Glutamatergic neuron (in vitro differentiated cells): ENCODE data around the gene SORT1. TPM values are rescaled to one million over a fixed set of nuclear protein-coding genes. Genes with fewer than 3 reads are reported as not detected.
"Not testable (repeated sequence)": the region's sequence is repeated elsewhere in the genome, so short reads cannot be mapped to it uniquely, and the experiment has no call there.

Source experiments
- DNase-seq: peaks from one replicate; pipeline ENCODE4 v3.0.0; 2022
- H3K27ac Mint-ChIP-seq: one replicate; pipeline ENCODE4 v1.8.0; 2020; ENCODE audit warnings: mild to moderate bottlenecking, mixed read lengths, inconsistent platforms; ENCODE audit not compliant: unreplicated experiment
- H3K27me3 Mint-ChIP-seq: one replicate; pipeline ENCODE4 v1.8.0; 2020; ENCODE audit warnings: mild to moderate bottlenecking, moderate library complexity, mixed read lengths, inconsistent platforms; ENCODE audit not compliant: unreplicated experiment
- H3K36me3 Mint-ChIP-seq: one replicate; pipeline ENCODE4 v1.8.0; 2020; ENCODE audit warnings: mild to moderate bottlenecking, mixed read lengths, inconsistent platforms; ENCODE audit not compliant: unreplicated experiment
- H3K4me1 Mint-ChIP-seq: one replicate; pipeline ENCODE4 v1.8.0; 2020; ENCODE audit warnings: mild to moderate bottlenecking, low read depth, mixed read lengths, inconsistent platforms; ENCODE audit not compliant: unreplicated experiment
- H3K4me3 Mint-ChIP-seq: one replicate; pipeline ENCODE4 v1.8.0; 2020; ENCODE audit warnings: mild to moderate bottlenecking, mixed read lengths, inconsistent platforms; ENCODE audit not compliant: unreplicated experiment
- H3K9me3 Mint-ChIP-seq: one replicate; pipeline ENCODE4 v1.8.0; 2020; ENCODE audit warnings: mild to moderate bottlenecking, moderate library complexity, mixed read lengths, inconsistent platforms; ENCODE audit not compliant: unreplicated experiment
- CTCF ChIP-seq: fragments of 200-600 bp; sonication (generic); IDR thresholded peaks from one replicate; pipeline ENCODE4 v1.5.0; 2021; ENCODE audit not compliant: partially characterized antibody, unreplicated experiment
- long read RNA-seq: library from polyadenylated mRNA; unstranded; transcript quantifications from one replicate; pipeline ENCODE4 v2.0.0, GENCODE V29; 2020; ENCODE audit not compliant: unreplicated experiment
- total RNA-seq: library from RNA; stranded (reverse); fragmentation: NEBNext Ultra II Directional; extraction: Animal tissue kit (Norgen Biotek cat#: 25700); gene quantifications from one replicate; pipeline ENCODE4 v1.2.1, GENCODE V29; 2021; ENCODE audit not compliant: unreplicated experiment

The SORT1 gene
- 53.2 TPM for total RNA-seq
- long read RNA-seq, full-length matches to known transcripts = 2 of 8 reads
- long read RNA-seq, partial matches to known transcripts = 0 of 8 reads
- long read RNA-seq, other reads (novel, unspliced or antisense) = 6 of 8 reads

GRCh38 chr1:109397581-109398342 is at the start of gene SORT1:
TSS of gene SORT1 (minus strand) at chr1:109397918. CDS start at chr1:109397892, 26 bp downstream.
- TF ChIP-seq CTCF = no peak
- peaks cover 5% of the 10 kb centered on the region for H3K9me3 Mint-ChIP-seq
- H3K4me3 Mint-ChIP-seq = peak within 1 kb of the TSS; percentile 97
- H3K27ac Mint-ChIP-seq = peak within 1 kb of the TSS; percentile 85
- H3K36me3 Mint-ChIP-seq = no peaks in the 10 kb centered on the region
- H3K27me3 Mint-ChIP-seq = no peaks in the 10 kb centered on the region
- DNase-seq = peak; percentile 96
- H3K4me1 Mint-ChIP-seq = peaks cover 16% of the 10 kb centered on the region

DNA sequence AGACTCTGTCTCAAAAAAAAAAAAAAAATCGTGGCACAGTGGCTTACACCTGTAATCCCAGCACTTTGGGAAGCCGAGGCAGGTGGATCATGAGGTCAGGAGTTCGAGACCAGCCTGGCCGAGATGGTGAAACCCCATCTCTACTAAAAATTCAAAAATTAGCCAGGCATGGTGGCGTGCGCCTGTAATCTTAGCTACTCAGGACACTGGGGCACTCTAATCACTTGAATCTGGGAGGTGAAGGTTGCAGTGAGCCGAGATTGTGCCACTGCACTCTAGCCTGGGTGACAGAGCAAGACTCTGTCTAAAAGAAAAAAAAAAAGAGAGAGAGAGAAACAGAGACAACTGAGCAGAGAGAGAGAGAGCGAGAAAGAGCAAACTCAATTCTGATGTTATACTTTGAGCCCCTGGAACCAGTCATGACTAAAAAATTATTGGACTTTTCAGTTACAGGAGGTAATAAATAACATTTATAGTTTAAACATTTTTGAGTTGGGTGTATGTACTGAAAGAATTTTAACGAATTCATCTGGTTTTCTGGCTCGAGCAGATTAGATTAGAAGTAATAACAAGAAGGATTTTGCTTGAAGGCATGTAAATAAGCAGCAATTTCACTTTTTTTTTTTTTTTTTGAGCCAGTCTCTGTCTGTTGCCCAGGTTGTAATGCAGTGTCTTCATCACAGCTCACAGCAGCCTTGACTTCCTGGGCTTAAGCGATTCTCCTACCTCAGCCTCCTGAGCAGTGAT is 48.4 kb upstream of the SORT1 start:
- not testable (repeated sequence) for H3K9me3 Mint-ChIP-seq, H3K4me3 Mint-ChIP-seq, H3K4me1 Mint-ChIP-seq, H3K36me3 Mint-ChIP-seq, DNase-seq, H3K27me3 Mint-ChIP-seq, H3K27ac Mint-ChIP-seq

DNA sequence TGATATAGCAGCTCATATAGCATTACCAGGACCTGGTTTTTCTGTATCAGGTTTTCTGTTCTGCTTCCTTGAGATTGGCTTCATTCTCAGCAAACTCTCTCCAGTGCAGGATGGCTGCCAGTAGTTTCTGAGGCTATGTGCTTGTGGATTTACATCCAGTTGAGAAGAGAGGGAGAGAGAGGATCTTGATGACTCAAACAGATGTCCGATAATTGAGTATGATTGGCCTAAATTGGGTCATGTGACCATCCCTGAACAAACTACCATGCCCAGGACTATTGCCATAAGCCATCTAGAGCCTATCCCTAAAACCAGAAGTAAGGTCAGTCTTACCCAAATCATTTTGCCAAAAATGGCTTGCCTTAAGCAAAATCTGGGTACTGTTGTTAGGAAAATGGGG is 46.6 kb upstream of the SORT1 start:
- Mint-ChIP-seq H3K4me3 (no peak overlapping the region), H3K9me3 (no peaks in the 10 kb centered on the region), H3K4me1 (no peaks in the 10 kb centered on the region), H3K27ac (no peak overlapping the region), H3K36me3 (no peaks in the 10 kb centered on the region), H3K27me3 (peaks cover 4% of the 10 kb centered on the region)
- no peak for DNase-seq
- TF ChIP-seq CTCF = no peak

- Mint-ChIP-seq H3K9me3 (no peaks in the 10 kb centered on the region), H3K27ac (no peak overlapping the region), H3K4me1 (no peaks in the 10 kb centered on the region), H3K36me3 (no peaks in the 10 kb centered on the region), H3K27me3 (peaks cover 4% of the 10 kb centered on the region), H3K4me3 (no peak overlapping the region)
- TF ChIP-seq CTCF = no peak
- no peak for DNase-seq
Observed at GRCh38 chr1:109443476-109443875, 45.8 kb upstream of the SORT1 start.

DNA sequence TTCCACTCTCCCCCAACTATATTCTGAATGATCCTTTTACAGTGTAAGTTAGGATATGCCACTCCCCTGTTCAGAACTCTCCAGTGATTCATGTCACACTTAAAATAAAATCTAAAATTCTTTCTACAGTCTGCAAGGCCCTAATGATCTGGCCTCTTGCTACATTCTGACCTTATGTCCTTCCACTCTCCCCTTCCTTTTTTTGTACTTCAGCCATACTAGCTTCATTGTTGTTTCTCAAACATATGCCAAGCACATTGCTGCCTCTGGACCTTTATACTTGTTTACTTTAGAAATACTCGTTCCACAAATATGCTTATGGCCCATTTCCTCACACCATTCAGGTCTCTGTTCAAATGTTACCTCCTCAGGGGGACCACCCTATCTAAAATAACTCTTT is 43.4 kb upstream of the SORT1 start:
- Mint-ChIP-seq H3K4me3 (no peak overlapping the region), H3K9me3 (no peaks in the 10 kb centered on the region), H3K36me3 (no peaks in the 10 kb centered on the region), H3K27me3 (peaks cover 2% of the 10 kb centered on the region), H3K4me1 (no peaks in the 10 kb centered on the region), H3K27ac (no peak overlapping the region)
- no peak for DNase-seq
- no peak for TF ChIP-seq CTCF
